PC-9 (cell line): Measurements from ENCODE around the gene CCL20. TPM values are rescaled to one million over a fixed set of nuclear protein-coding genes. Genes with fewer than 3 reads are reported as not detected.

ENCODE experiments used
- BruUV-seq: library from RNA; stranded (reverse); fragments of 400-500 nt; replicated peaks from 2 replicates; lab custom pipeline; 2021; lab: Mats Ljungman, UMichigan
- CTCF ChIA-PET: fragments of 300-600 bp; sonication (Branson Sonifier 250); formaldehyde crosslinking; loops from one replicate; lab custom pipeline; 2022; ENCODE audit warnings: antibody characterized with exemption; lab: Charles Lee
- POLR2A ChIA-PET: fragments of 300-600 bp; sonication (Branson Sonifier 250); formaldehyde crosslinking; loops from one replicate; lab custom pipeline; 2022; ENCODE audit warnings: antibody characterized with exemption; ENCODE audit not compliant: unreplicated experiment; lab: Charles Lee
- DNase-seq, 2 experiments: peaks; one replicate each; pipeline versions ENCODE4 v3.0.0 to v3.0.0-alpha.2; 2015 to 2022; ENCODE audit warnings: mixed read lengths in 1 of 2
- H2AFZ ChIP-seq: fragments of 200-600 bp; sonication (generic); 2 replicates; pipeline ENCODE4 v1.8.1; 2017; ENCODE audit warnings: antibody characterized with exemption
- H3F3A ChIP-seq: fragments of 200-600 bp; sonication (generic); 2 replicates; pipeline ENCODE4 v1.8.1; 2017; ENCODE audit warnings: antibody characterized with exemption, mild to moderate bottlenecking, low read depth; ENCODE audit not compliant: insufficient read depth
- H3K27ac ChIP-seq: fragments of 200-600 bp; sonication (generic); 2 replicates; pipeline ENCODE4 v1.6.1; 2016; ENCODE audit warnings: mixed run types
- H3K27me3 ChIP-seq: fragments of 200-600 bp; sonication (generic); 2 replicates; pipeline ENCODE4 v1.6.1; 2016; ENCODE audit warnings: low read depth, mixed run types; ENCODE audit not compliant: insufficient read depth
- H3K36me3 ChIP-seq: fragments of 200-600 bp; sonication (generic); 2 replicates; pipeline ENCODE4 v1.6.1; 2016; ENCODE audit warnings: low read depth, mixed run types
- H3K4me1 ChIP-seq: fragments of 200-600 bp; sonication (generic); replicated peaks from 2 replicates; pipeline ENCODE4 v1.6.1; 2016; ENCODE audit warnings: mixed run types; ENCODE audit not compliant: insufficient read depth
- H3K4me2 ChIP-seq: fragments of 200-600 bp; sonication (generic); 2 replicates; pipeline ENCODE4 v1.6.1; 2017; ENCODE audit warnings: mixed run types
- H3K4me3 ChIP-seq: fragments of 200-600 bp; sonication (generic); 2 replicates; pipeline ENCODE4 v1.6.1; 2016; ENCODE audit warnings: mixed run types
- H3K79me2 ChIP-seq: fragments of 200-600 bp; sonication (generic); 2 replicates; pipeline ENCODE4 v1.6.1; 2017; ENCODE audit warnings: low read depth, mixed run types
- H3K9me2 ChIP-seq: fragments of 200-600 bp; sonication (generic); 2 replicates; pipeline ENCODE4 v1.8.1; 2017; ENCODE audit warnings: mild to moderate bottlenecking; ENCODE audit not compliant: insufficient read depth
- H3K9me3 ChIP-seq: fragments of 200-600 bp; sonication (generic); 2 replicates; pipeline ENCODE4 v1.8.1; 2016; ENCODE audit warnings: low read depth; ENCODE audit not compliant: insufficient read depth
- H4K20me1 ChIP-seq: fragments of 200-600 bp; sonication (generic); 2 replicates; pipeline ENCODE4 v1.8.1; 2017; ENCODE audit not compliant: insufficient read depth
- EZH2 ChIP-seq: fragments of 200-600 bp; sonication (generic); IDR thresholded peaks from 2 replicates; pipeline ENCODE4 v1.8.0; 2017; ENCODE audit warnings: antibody characterized with exemption, low read depth
- intact Hi-C: fragments of 100-400 bp; cut with micrococcal nuclease; formaldehyde crosslinking; loops from one replicate; pipeline ENCODE4 v1.10.0; 2022; ENCODE audit not compliant: unreplicated experiment
- total RNA-seq: library from RNA; stranded (reverse); gene quantifications from 2 replicates; pipeline ENCODE4 v1.2.3, GENCODE V29; 2021
- TF ChIP-seq, protein P1 (sequence below): fragments of 200-600 bp; sonication (generic); conservative IDR thresholded peaks from 2 replicates; pipeline ENCODE4 v1.6.1; 2017; ENCODE audit warnings: mixed run types, antibody characterized with exemption, mild to moderate bottlenecking, moderate library complexity

Gene CCL20
- total RNA-seq, 1 experiment from 2014 or later = not detected

DNA sequence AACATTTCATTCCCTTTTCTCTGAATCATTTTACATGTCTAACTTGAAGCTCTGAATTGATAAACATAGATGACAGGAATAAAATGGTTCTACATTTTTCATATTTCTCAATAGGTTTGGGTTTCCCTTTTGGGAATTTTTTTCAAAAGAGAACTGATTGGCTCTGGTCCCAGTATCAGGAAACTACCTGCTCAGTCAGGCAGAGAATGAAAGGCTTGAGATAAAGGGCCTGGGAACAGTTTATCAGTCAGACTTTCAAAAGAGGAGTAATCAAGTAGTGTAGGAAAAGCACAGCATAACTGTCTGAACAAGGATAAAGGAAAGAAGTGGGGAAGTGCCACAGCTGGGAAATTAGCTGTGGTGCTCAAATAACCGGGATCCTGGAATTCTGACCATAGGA is 28.3 kb upstream of the CCL20 start:
- intact Hi-C loops = no loop called here
- CTCF ChIA-PET = no interaction called here
- DNase-seq = peak in 1 of 2 experiments; percentile 48

DNA sequence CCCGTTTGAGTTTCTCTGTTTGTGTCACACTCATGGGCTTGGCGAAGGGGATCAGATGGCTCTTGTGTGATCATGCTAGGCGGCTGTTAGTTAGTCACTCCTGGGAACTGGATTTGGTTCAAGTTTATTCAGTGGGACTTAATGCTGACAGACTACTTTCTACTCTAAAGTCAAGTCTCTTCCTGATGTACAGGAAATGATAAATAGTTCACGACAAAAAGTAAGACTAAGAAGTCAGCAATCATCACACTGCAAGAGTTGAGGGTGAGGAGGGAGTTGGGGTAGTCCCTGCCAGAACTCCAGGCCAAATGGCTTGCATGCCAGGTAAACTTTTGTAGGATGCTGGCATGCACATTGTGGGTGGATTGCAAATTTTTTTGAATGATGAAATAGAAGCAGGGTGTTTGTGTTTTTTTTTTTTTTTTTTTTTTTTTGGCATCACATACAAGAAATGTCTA is 25.1 kb upstream of the CCL20 start:
- peaks cover 4% of the 10 kb centered on the region; the same call in 1 of the 2 replicates for H3K9me3 ChIP-seq
- H3K27me3 ChIP-seq = no peaks in the 10 kb centered on the region
- no peaks in the 10 kb centered on the region for H3K79me2 ChIP-seq
- no TSS peak for BruUV-seq
- H4K20me1 ChIP-seq = no peaks in the 10 kb centered on the region
- no peak overlapping the region for H2AFZ ChIP-seq
- DNase-seq = no peak
- no peaks in the 10 kb centered on the region for H3K36me3 ChIP-seq
- POLR2A ChIA-PET = no interaction called here
- no peaks in the 10 kb centered on the region for H3K4me1 ChIP-seq
- CTCF ChIA-PET = no interaction called here
- H3K4me2 ChIP-seq = no peak overlapping the region
- no peak overlapping the region for H3K27ac ChIP-seq
- H3K9me2 ChIP-seq = no peaks in the 10 kb centered on the region
- no peak overlapping the region for H3K4me3 ChIP-seq
- intact Hi-C loops = no loop called here
- no peaks in the 10 kb centered on the region for H3F3A ChIP-seq
- TF ChIP-seq, protein P1, sequence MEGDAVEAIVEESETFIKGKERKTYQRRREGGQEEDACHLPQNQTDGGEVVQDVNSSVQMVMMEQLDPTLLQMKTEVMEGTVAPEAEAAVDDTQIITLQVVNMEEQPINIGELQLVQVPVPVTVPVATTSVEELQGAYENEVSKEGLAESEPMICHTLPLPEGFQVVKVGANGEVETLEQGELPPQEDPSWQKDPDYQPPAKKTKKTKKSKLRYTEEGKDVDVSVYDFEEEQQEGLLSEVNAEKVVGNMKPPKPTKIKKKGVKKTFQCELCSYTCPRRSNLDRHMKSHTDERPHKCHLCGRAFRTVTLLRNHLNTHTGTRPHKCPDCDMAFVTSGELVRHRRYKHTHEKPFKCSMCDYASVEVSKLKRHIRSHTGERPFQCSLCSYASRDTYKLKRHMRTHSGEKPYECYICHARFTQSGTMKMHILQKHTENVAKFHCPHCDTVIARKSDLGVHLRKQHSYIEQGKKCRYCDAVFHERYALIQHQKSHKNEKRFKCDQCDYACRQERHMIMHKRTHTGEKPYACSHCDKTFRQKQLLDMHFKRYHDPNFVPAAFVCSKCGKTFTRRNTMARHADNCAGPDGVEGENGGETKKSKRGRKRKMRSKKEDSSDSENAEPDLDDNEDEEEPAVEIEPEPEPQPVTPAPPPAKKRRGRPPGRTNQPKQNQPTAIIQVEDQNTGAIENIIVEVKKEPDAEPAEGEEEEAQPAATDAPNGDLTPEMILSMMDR = no peak
- no peak for TF ChIP-seq EZH2

More for the DNA sequence above, 28.3 kb upstream of the CCL20 start:
- H3K36me3 ChIP-seq = no peaks in the 10 kb centered on the region
- no peaks in the 10 kb centered on the region for H3K4me1 ChIP-seq
- no peaks in the 10 kb centered on the region for H4K20me1 ChIP-seq
- no peak overlapping the region for H2AFZ ChIP-seq
- H3K9me3 ChIP-seq = peaks cover 4% of the 10 kb centered on the region; the same call in 1 of the 2 replicates
- POLR2A ChIA-PET = no interaction called here
- no peaks in the 10 kb centered on the region for H3K27me3 ChIP-seq
- no peak overlapping the region for H3K27ac ChIP-seq
- no peak overlapping the region for H3K4me2 ChIP-seq
- H3K9me2 ChIP-seq = no peaks in the 10 kb centered on the region
- TF ChIP-seq EZH2 = no peak
- TF ChIP-seq, protein P1 = no peak
- no peaks in the 10 kb centered on the region for H3F3A ChIP-seq
- H3K4me3 ChIP-seq = no peak overlapping the region
- H3K79me2 ChIP-seq = no peaks in the 10 kb centered on the region
- no TSS peak for BruUV-seq

DNA sequence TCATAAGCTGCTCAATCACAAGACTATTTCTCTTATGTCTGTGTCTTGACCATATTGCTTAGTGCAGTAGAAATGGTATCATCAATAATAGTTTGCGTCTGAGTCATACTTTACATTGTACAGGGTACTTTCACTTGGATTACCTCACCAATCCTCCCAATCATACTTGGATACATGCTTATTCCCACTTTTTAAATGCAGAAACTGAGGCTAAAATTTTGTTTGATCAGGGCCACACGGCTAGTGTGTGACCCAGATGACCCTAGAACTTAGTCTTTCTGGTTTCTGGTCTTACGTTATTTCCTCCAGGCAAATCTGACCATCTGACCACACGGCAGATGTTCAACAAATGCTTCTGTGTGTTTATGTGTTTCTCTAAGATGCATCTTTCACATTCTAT is 23.8 kb upstream of the CCL20 start:
- intact Hi-C loops = no loop called here
- TF ChIP-seq, protein P1 = no peak
- no peak for TF ChIP-seq EZH2
- Histone ChIP-seq H3K36me3 (no peaks in the 10 kb centered on the region), H4K20me1 (no peaks in the 10 kb centered on the region), H3K9me2 (no peaks in the 10 kb centered on the region), H3K4me1 (no peaks in the 10 kb centered on the region), H2AFZ (no peak overlapping the region), H3K4me3 (no peak overlapping the region), H3K27ac (no peak overlapping the region), H3F3A (no peaks in the 10 kb centered on the region), H3K4me2 (no peak overlapping the region), H3K27me3 (no peaks in the 10 kb centered on the region), H3K9me3 (peaks cover 4% of the 10 kb centered on the region; the same call in 1 of the 2 replicates), H3K79me2 (no peaks in the 10 kb centered on the region)
- POLR2A ChIA-PET = no interaction called here
- CTCF ChIA-PET = no interaction called here
- no peak for DNase-seq
- BruUV-seq = no TSS peak
